Measurements from ENCODE around the gene NECTIN1.

The NECTIN1 gene

GRCh38 chr11:119615003-119615881, 113.8 kb downstream of the NECTIN1 start:
- Histone ChIP-seq H3K27me3 (ENCODE audit: control insufficient read depth, low read length) (peaks cover 9% of the 10 kb centered on the region; the same call in 1 of the 2 replicates), H3K27ac (ENCODE audit: low read depth, low read length) (no peak overlapping the region), H3K9me3 (ENCODE audit: control insufficient read depth, insufficient read depth, low read length) (no peaks in the 10 kb centered on the region), H3K4me3 (ENCODE audit: low read length) (no peak overlapping the region), H3K4me2 (ENCODE audit: low read length) (no peak overlapping the region), H3K9me2 (replicated peaks; ENCODE audit: control insufficient read depth, low read length) (no peaks in the 10 kb centered on the region), H3K36me3 (ENCODE audit: control insufficient read depth, low read length) (no peaks in the 10 kb centered on the region), H3K79me2 (ENCODE audit: control insufficient read depth, low read length) (no peaks in the 10 kb centered on the region), H3F3A (ENCODE audit: control insufficient read depth, insufficient read depth) (no peaks in the 10 kb centered on the region; the same call in 1 of the 2 replicates), H3K4me1 (ENCODE audit: control insufficient read depth, low read length) (peaks cover 24% of the 10 kb centered on the region), H4K20me1 (ENCODE audit: control insufficient read depth, insufficient read depth, low read depth, low read length) (no peaks in the 10 kb centered on the region; the same call in 1 of the 2 replicates)
- no peak for TF ChIP-seq EZH2phosphoT487 (IDR thresholded peaks at IDR 0.05; ENCODE audit: borderline replicate concordance, low read length)
- TF ChIP-seq CTCF (IDR thresholded peaks at IDR 0.05; ENCODE audit: low read depth, low read length, poor library complexity, severe bottlenecking), result no peak

- Histone ChIP-seq H3K4me3 (ENCODE audit: low read length) (no peak overlapping the region), H4K20me1 (ENCODE audit: control insufficient read depth, insufficient read depth, low read depth, low read length) (no peaks in the 10 kb centered on the region; the same call in 1 of the 2 replicates), H3K79me2 (ENCODE audit: control insufficient read depth, low read length) (no peaks in the 10 kb centered on the region), H3K27me3 (ENCODE audit: control insufficient read depth, low read length) (peaks cover 9% of the 10 kb centered on the region; the same call in 1 of the 2 replicates), H3K36me3 (ENCODE audit: control insufficient read depth, low read length) (no peaks in the 10 kb centered on the region), H3K4me1 (ENCODE audit: control insufficient read depth, low read length) (peaks cover 15% of the 10 kb centered on the region), H3K9me2 (replicated peaks; ENCODE audit: control insufficient read depth, low read length) (no peaks in the 10 kb centered on the region), H3K9me3 (ENCODE audit: control insufficient read depth, insufficient read depth, low read length) (no peaks in the 10 kb centered on the region), H3K4me2 (ENCODE audit: low read length) (no peak overlapping the region), H3K27ac (ENCODE audit: low read depth, low read length) (no peak overlapping the region), H3F3A (ENCODE audit: control insufficient read depth, insufficient read depth) (no peaks in the 10 kb centered on the region)
- TF ChIP-seq EZH2phosphoT487 (IDR thresholded peaks at IDR 0.05; ENCODE audit: borderline replicate concordance, low read length), result no peak
- TF ChIP-seq CTCF (IDR thresholded peaks at IDR 0.05; ENCODE audit: low read depth, low read length, poor library complexity, severe bottlenecking), result no peak
Observed at GRCh38 chr11:119614222-119615002, 114.6 kb downstream of the NECTIN1 start.

- Histone ChIP-seq H3K36me3 (ENCODE audit: control insufficient read depth, low read length) (no peaks in the 10 kb centered on the region), H3K27ac (ENCODE audit: low read depth, low read length) (no peak overlapping the region), H3K9me2 (replicated peaks; ENCODE audit: control insufficient read depth, low read length) (no peaks in the 10 kb centered on the region), H3K9me3 (ENCODE audit: control insufficient read depth, insufficient read depth, low read length) (no peaks in the 10 kb centered on the region), H3K4me1 (ENCODE audit: control insufficient read depth, low read length) (no peaks in the 10 kb centered on the region; the same call in 1 of the 2 replicates), H3K4me2 (ENCODE audit: low read length) (no peak overlapping the region), H3F3A (ENCODE audit: control insufficient read depth, insufficient read depth) (no peaks in the 10 kb centered on the region), H3K79me2 (ENCODE audit: control insufficient read depth, low read length) (no peaks in the 10 kb centered on the region), H4K20me1 (ENCODE audit: control insufficient read depth, insufficient read depth, low read depth, low read length) (no peaks in the 10 kb centered on the region; the same call in 1 of the 2 replicates), H3K27me3 (ENCODE audit: control insufficient read depth, low read length) (peaks cover 20% of the 10 kb centered on the region), H3K4me3 (ENCODE audit: low read length) (no peak overlapping the region)
- TF ChIP-seq EZH2phosphoT487 (IDR thresholded peaks at IDR 0.05; ENCODE audit: borderline replicate concordance, low read length) (no peak), CTCF (IDR thresholded peaks at IDR 0.05; ENCODE audit: low read depth, low read length, poor library complexity, severe bottlenecking) (no peak)
Observed at GRCh38 chr11:119612814-119613213, 116.2 kb downstream of the NECTIN1 start.

Measured in DOHH2 (cell line).